BJ (cell line): ENCODE measurements around the gene TMEM273. TPM values are rescaled to one million over a fixed set of nuclear protein-coding genes. Genes with fewer than 3 reads are reported as not detected.

Source experiments
- CTCF ChIA-PET: fragments of 350-600 bp; formaldehyde crosslinking; extraction: SDS; loops from one replicate; lab custom pipeline; 2021; ENCODE audit warnings: antibody characterized with exemption, inconsistent platforms; lab: Yijun Ruan, JAX
- POLR2A ChIA-PET: fragments of 300-600 bp; sonication (Branson Sonifier 250); formaldehyde crosslinking; extraction: SDS; loops from one replicate; lab custom pipeline; 2021; ENCODE audit warnings: antibody characterized with exemption; lab: Charles Lee
- DNase-seq: peaks from one replicate; pipeline ENCODE4 v3.0.0-alpha.2; 2011; ENCODE audit warnings: low read depth
- H3K27me3 ChIP-seq: 2 replicates; pipeline ENCODE4 v1.6.0; 2011; ENCODE audit warnings: low read length; ENCODE audit not compliant: control insufficient read depth, insufficient read depth
- H3K36me3 ChIP-seq: 2 replicates; pipeline ENCODE4 v1.5.1; 2011; ENCODE audit warnings: low read length; ENCODE audit not compliant: control insufficient read depth, insufficient read depth
- H3K4me3 ChIP-seq: 2 replicates; pipeline ENCODE4 v1.5.1; 2011; ENCODE audit warnings: low read depth, mild to moderate bottlenecking, control low read depth, low read length
- polyA plus RNA-seq: library from polyadenylated mRNA; depleted of rRNA; stranded (reverse); fragments of >200 nt; gene quantifications from 2 replicates; pipeline ENCODE4 v1.2.3, GENCODE V29; 2011
- TF ChIP-seq, protein P1 (sequence below): IDR thresholded peaks from 2 replicates; pipeline ENCODE4 v1.5.1; 2011; ENCODE audit warnings: low read depth, mild to moderate bottlenecking, control low read depth, inconsistent platforms, low read length, moderate library complexity; ENCODE audit not compliant: insufficient read depth

The TMEM273 gene
- polyA plus RNA-seq, 1 experiment = not detected

DNA sequence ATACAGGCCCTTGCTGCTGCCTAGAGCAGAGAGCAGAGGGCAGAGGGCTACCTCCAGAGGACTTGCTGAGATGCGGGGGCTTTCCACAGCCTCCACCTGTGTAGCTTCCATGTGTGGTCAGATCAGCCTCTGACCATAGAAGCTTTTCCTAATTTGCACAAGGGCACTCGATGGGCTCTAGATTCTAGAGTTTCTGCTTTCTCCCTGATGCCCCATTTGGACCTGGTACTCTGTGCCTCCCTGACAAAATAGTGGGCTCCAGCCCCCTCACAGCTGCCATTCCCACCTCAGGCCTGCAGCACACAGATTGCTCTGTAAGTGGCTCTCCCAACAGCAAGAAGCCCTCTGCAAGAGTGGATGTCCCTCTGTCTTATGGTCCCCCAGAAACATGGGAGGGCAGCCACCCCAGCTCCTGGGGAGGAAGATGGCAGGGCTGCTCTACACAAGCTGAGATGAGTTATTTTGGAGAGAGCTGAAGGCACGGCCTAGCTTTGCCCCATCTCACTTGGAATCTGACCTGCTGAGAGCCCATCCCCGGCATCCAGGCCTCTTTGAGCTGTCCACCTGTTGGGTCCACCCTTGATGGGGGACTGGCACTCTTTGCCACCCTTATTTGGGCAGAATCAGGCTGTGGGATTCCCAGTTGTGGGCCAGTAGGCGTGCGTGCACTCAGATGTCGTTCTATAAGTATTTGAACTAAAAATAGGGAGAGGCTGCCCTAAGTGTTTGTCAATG, 16.7 kb downstream of the TMEM273 start:
- no peaks in the 10 kb centered on the region for H3K27me3 ChIP-seq
- H3K36me3 ChIP-seq = no peaks in the 10 kb centered on the region
- no peak for DNase-seq
- no peak overlapping the region for H3K4me3 ChIP-seq
- POLR2A ChIA-PET = no interaction called here
- CTCF ChIA-PET = interaction anchor here (3.9 kb wide), 1 partner anchor 10 kb away, joined by 17 read pairs; no protein-coding TSS in a partner anchor
- TF ChIP-seq, protein P1, sequence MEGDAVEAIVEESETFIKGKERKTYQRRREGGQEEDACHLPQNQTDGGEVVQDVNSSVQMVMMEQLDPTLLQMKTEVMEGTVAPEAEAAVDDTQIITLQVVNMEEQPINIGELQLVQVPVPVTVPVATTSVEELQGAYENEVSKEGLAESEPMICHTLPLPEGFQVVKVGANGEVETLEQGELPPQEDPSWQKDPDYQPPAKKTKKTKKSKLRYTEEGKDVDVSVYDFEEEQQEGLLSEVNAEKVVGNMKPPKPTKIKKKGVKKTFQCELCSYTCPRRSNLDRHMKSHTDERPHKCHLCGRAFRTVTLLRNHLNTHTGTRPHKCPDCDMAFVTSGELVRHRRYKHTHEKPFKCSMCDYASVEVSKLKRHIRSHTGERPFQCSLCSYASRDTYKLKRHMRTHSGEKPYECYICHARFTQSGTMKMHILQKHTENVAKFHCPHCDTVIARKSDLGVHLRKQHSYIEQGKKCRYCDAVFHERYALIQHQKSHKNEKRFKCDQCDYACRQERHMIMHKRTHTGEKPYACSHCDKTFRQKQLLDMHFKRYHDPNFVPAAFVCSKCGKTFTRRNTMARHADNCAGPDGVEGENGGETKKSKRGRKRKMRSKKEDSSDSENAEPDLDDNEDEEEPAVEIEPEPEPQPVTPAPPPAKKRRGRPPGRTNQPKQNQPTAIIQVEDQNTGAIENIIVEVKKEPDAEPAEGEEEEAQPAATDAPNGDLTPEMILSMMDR = no peak

DNA sequence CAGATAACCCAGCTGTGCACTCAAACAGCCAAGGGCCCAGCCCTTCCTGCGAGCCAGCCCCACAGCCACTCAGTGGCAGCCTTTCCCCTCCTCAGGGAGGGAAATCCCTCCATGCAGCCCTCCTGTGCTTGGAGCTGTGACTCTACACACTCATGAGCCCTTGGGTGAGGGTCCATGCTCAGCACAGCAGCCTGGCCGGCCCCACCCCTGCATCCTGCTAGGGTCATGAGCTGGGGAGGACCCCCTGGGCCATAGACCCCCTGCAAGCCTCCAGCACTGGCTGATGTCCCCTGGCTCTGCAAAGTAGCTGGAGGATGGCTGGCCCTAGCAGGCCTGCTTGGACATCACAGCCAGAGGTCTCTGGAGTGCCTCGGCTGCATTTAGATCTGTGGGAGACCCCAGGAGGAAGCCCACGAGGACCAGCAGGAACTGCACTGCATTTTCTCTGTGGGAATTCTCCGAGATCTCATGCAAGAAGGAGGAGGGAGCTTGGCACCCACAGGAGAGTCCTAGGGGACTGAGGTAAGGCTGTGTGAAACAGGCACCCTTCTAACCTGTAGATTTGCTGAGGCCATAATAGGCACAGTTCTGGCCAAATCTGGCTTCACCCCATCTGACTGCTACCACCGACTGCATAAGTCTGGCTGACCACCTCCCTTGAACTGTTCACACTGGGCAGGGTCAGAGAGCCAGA, 17.4 kb downstream of the TMEM273 start:
- POLR2A ChIA-PET = no interaction called here
- no peak overlapping the region for H3K4me3 ChIP-seq
- TF ChIP-seq, protein P1 = no peak

DNA sequence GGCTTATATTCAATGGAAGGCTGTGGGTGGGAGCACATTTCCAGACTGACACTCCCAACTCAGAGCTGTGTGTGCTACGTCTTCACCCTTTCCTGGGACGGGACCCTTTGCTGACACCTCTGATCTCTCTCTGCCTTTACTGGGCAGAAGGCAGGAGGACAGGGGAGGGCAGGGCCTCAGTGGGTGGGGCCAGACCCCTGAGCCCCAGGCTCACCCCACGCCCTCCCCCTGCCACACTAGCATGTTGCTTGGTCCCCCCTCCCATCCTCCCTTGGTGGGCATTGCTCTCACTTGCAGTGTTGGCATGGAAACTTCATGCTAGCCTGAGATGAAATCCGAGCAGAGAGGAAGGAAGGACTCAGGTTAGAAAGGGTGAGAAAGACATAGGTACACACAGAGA, 18.4 kb downstream of the TMEM273 start:
- TF ChIP-seq, protein P1 = no peak
- Histone ChIP-seq H3K27me3 (no peaks in the 10 kb centered on the region), H3K4me3 (no peak overlapping the region), H3K36me3 (no peaks in the 10 kb centered on the region)
- ChIA-PET CTCF (interaction anchor here (3.9 kb wide), 1 partner anchor 8 kb away, joined by 17 read pairs; no protein-coding TSS in a partner anchor), POLR2A (no interaction called here)
- DNase-seq = no peak

More for the DNA sequence above, 17.4 kb downstream of the TMEM273 start:
- no peaks in the 10 kb centered on the region for H3K27me3 ChIP-seq
- DNase-seq = no peak
- CTCF ChIA-PET = interaction anchor here (3.9 kb wide), 1 partner anchor 9 kb away, joined by 17 read pairs; no protein-coding TSS in a partner anchor
- no peaks in the 10 kb centered on the region for H3K36me3 ChIP-seq

DNA sequence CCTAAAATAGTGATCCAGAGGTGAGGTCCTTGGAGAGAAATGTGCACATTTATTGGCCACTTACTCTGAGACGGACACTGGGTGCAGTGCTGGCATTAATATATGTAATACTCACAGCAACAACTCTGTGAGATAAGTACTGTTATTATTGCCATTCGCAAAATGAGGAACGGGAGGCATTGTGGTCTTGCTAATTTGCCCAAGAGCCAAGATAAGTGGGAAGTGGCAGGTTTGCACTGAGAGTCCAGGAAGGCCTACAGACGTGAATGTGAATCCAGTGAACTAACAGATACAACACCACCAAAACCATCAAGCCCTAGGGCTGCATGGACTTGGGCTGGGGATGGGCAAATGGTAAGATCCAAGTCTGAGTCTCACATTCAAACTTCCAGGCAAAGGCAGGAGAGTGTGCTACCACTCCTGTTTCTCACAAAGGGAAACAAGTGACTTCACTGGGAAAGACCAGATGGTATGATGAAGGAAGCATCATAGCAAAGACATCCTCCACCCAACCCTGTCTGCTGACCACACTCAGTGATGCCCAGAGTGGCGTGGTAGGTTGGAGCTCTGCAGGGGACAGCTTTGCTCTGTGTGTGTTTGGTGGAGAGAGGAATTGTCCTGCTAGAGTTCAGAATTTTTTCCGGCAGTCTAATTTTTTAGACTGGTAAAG, 19.2 kb downstream of the TMEM273 start:
- H3K4me3 ChIP-seq = no peak overlapping the region
- no peaks in the 10 kb centered on the region for H3K27me3 ChIP-seq
- TF ChIP-seq, protein P1 = no peak
- ChIA-PET POLR2A (no interaction called here), CTCF (interaction anchor here (3.9 kb wide), 1 partner anchor 7 kb away, joined by 17 read pairs; no protein-coding TSS in a partner anchor)
- H3K36me3 ChIP-seq = no peaks in the 10 kb centered on the region
- no peak for DNase-seq

DNA sequence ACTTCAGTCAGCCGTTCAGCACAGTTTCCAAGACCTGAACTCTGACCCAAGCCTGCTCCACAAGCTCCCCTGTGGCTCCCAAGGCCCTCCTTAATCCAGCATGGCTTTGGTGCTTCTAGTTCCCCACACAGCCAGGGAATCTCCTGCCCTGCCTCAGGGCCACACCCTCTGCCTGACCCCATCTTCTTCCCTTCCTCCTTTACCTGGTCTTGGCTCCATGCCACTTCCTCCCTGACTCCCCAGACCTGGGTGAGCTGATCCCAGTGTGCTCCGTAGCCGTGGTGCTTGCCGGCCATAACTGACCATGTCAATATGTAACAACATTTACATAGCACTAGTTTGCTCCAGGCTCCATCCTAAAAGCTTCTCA, 20.0 kb downstream of the TMEM273 start:
- TF ChIP-seq, protein P1 = no peak
- POLR2A ChIA-PET = no interaction called here
- CTCF ChIA-PET = interaction anchor here (0.6 to 1.0 kb wide), 2 partner anchors 187 to 512 kb away, joined by 3 read pairs; no protein-coding TSS in a partner anchor
- H3K27me3 ChIP-seq = no peaks in the 10 kb centered on the region
- no peak overlapping the region for H3K4me3 ChIP-seq
- no peaks in the 10 kb centered on the region for H3K36me3 ChIP-seq
- no peak for DNase-seq
